HepG2 (cell line): ENCODE measurements around the gene EEA1. TPM values are rescaled to one million over a fixed set of nuclear protein-coding genes. Genes with fewer than 3 reads are reported as not detected.

Experiments used
- ETS1 ChIP-seq: sonication (generic); formaldehyde crosslinking; IDR thresholded peaks from 2 replicates; pipeline ENCODE4 v1.4.0; 2020; ENCODE audit warnings: missing genetic modification reagents
- FOSL1 ChIP-seq: sonication (generic); formaldehyde crosslinking; IDR thresholded peaks from 2 replicates; pipeline ENCODE4 v1.9.0; 2021; ENCODE audit warnings: missing genetic modification reagents, borderline replicate concordance
- HCFC1 ChIP-seq: fragments of 150-350 bp; IDR thresholded peaks from 2 replicates; pipeline ENCODE4 v1.6.1; 2014; ENCODE audit warnings: low read depth, low read length
- HDAC6 ChIP-seq: fragments of 200-600 bp; sonication (generic); IDR thresholded peaks from 2 replicates; pipeline ENCODE4 v1.7.0; 2017; ENCODE audit warnings: mild to moderate bottlenecking, antibody characterized with exemption, low read length, low read depth
- HNRNPH1 ChIP-seq: fragments of 200-400 bp; formaldehyde crosslinking; optimal IDR thresholded peaks from 2 replicates; pipeline ENCODE3; 2017; ENCODE audit warnings: mild to moderate bottlenecking, low read depth, low read length
- MAZ ChIP-seq, 2 experiments: sonication (generic) in 1 of 2; formaldehyde crosslinking in 1 of 2; IDR thresholded peaks; 2 replicates each; pipeline versions ENCODE4 v1.5.0 to v1.6.1; 2012 to 2020; ENCODE audit warnings: low read depth in 2 of 2, mild to moderate bottlenecking in 2 of 2, borderline replicate concordance in 1 of 2, improper control_type of control experiment in 1 of 2, low read length in 1 of 2, missing genetic modification reagents in 1 of 2, moderate library complexity in 1 of 2
- PRDM10 ChIP-seq: sonication (generic); formaldehyde crosslinking; IDR thresholded peaks from 2 replicates; pipeline ENCODE4 v1.4.0; 2020; ENCODE audit warnings: low read depth, missing genetic modification reagents
- ZBTB39 ChIP-seq: sonication (generic); formaldehyde crosslinking; IDR thresholded peaks from 2 replicates; pipeline ENCODE4 v1.5.0; 2020; ENCODE audit warnings: missing genetic modification reagents
- ZMAT3 ChIP-seq: sonication (generic); formaldehyde crosslinking; conservative IDR thresholded peaks from 2 replicates; pipeline ENCODE4 v1.7.0; 2021; ENCODE audit warnings: missing genetic modification reagents
- ZXDC ChIP-seq: sonication (generic); formaldehyde crosslinking; IDR thresholded peaks from 2 replicates; pipeline ENCODE4 v1.5.0; 2020; ENCODE audit warnings: mild to moderate bottlenecking, missing genetic modification reagents
- polyA plus RNA-seq, 8 experiments: library from polyadenylated mRNA; depleted of rRNA in 3 of 8; stranded (reverse) in 7 of 8; unstranded in 1 of 8; fragments of >200 nt; fragmentation: Illumina TruSeq in 4 of 8; extraction: Trizol in 4 of 8; gene quantifications; 2 replicates each; pipeline versions ENCODE4 v1.2.1 to v1.2.3, GENCODE V29; 2011 to 2016; ENCODE audit warnings: low read depth in 4 of 8, missing spikeins in 1 of 8, mixed read lengths in 1 of 8; ENCODE audit not compliant: insufficient read depth in 1 of 8
- total RNA-seq, 5 experiments: library from RNA; depleted of rRNA; stranded (reverse); fragments of >200 nt; fragmentation: Illumina TruSeq; extraction: Trizol; gene quantifications; 2 replicates each; pipeline ENCODE4 v1.2.3, GENCODE V29; 2016; ENCODE audit warnings: low read depth in 1 of 5

Gene EEA1
- total and polyA plus RNA-seq, 2 of the 13 experiments (the other 11 are each of a cell fraction or from before 2014, with no cell fraction given): 5.0 to 19.3 TPM

GRCh38 chr12:92928962-92929915 is at the start of gene EEA1 (continued):
- no peak for TF ChIP-seq ZBTB39
- TF ChIP-seq PRDM10: no peak
- no peak; the same call in 1 of the 2 replicates for TF ChIP-seq ZXDC (CRISPR knock-in tag)
- no peak for TF ChIP-seq MAZ (IDR thresholded peaks at IDR 0.05; ENCODE audit: borderline replicate concordance, low read depth, low read length)
- TF ChIP-seq MAZ (CRISPR knock-in tag; IDR thresholded peaks at IDR 0.05; ENCODE audit: low read depth): peak; percentile 95
- TF ChIP-seq HDAC6: no peak
- TF ChIP-seq HCFC1: no peak
- no peak; the same call in 1 of the 2 replicates for TF ChIP-seq FOSL1 (CRISPR knock-in tag)
- TF ChIP-seq ETS1: no peak
- peak; percentile 94 for TF ChIP-seq ZMAT3 (CRISPR knock-in tag)
- TF ChIP-seq HNRNPH1: no peak
